HG02870 (cell line): ENCODE data around the gene PRIMA1.

Source experiments
- ATAC-seq: cut with Tn5 transposase; IDR thresholded peaks from one replicate; pipeline ENCODE4 v1.9.1; 2021; ENCODE audit warnings: mild to moderate bottlenecking, moderate library complexity; ENCODE audit not compliant: unreplicated experiment

PRIMA1 gene

DNA sequence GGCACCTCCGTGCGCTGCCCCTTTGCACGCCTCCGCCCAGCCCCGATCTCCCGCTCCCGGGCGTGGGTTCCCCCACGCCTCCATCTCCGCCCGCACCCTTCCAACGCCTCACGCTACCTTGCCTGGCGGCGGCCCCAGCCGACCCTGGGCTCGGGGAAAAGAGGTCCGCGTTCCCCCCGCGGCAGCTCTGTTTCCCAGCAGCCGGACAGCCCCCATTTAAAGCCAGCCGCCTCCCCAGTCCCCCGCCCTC is at the start of gene PRIMA1:
Gene PRIMA1 (minus strand): TSS at position 193 of the 250 bp plus-strand sequence. CDS start 767 bp downstream, outside the sequence.
- ATAC-seq = no peak

GRCh38 chr14:93834699-93835371 is 46.5 kb upstream of the PRIMA1 start:
- ATAC-seq = no peak

GRCh38 chr14:93832665-93833064 is 44.4 kb upstream of the PRIMA1 start:
- no peak for ATAC-seq

DNA sequence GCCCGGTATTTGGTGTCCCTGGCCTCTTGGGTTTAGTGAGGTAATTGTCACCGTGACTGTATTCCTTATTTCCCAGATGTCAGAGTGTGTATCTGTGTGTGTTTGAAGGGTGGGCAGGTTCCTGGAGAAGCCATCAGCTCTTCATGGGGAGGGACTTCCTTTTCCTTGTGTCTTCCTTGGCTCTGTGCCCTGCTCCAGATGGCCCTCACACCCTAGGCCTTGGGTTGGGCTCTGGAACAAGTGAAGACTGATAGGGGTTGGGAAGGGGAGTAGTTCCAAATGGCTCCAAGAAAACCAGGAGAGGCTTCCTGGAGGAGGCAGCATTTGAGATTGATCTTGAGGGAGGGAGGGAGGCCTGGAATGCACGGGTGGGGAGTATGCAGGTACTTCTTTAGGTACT is 43.8 kb upstream of the PRIMA1 start:
- ATAC-seq = no peak

DNA sequence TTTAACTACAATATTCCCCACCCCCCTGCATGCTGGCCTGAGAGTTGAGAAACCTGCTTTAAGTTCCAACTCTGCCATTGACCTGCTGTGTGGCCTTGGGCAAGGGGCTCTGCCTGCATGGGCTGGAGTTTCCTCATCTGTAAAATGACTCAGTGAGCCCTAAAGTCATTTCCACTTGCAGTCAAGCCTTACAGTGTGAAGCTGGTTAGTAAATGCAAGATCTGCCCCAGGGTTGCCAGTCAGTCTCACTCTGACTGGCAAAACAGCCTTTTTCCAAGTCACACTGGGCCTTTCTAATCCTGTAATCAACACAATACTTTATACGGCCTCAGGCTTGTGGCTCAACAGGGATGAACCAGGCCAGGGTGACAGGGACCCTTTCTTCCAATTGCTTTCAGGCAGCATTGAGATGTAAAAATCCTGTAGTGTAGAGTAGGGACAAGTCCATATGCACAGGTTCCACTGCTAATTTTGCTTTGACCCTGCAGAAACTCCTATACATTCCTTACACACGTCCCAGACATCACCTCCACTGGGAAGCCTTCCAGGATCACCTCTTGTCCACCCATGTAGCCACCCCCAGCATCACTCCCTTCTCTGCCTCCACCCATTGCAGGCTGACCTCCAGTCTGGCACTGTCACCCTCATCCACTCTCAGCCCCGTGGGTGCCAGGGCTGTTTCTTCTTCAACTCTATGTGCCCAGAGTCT is 42.6 kb upstream of the PRIMA1 start:
- ATAC-seq = no peak

GRCh38 chr14:93829839-93830481 is 41.7 kb upstream of the PRIMA1 start:
- ATAC-seq = no peak

GRCh38 chr14:93825235-93825553 is 36.9 kb upstream of the PRIMA1 start:
- no peak for ATAC-seq

GRCh38 chr14:93824518-93825234 is 36.4 kb upstream of the PRIMA1 start:
- ATAC-seq = no peak

GRCh38 chr14:93824076-93824475 is 35.8 kb upstream of the PRIMA1 start:
- ATAC-seq = no peak

GRCh38 chr14:93821051-93821450 is 32.8 kb upstream of the PRIMA1 start:
- ATAC-seq = no peak

DNA sequence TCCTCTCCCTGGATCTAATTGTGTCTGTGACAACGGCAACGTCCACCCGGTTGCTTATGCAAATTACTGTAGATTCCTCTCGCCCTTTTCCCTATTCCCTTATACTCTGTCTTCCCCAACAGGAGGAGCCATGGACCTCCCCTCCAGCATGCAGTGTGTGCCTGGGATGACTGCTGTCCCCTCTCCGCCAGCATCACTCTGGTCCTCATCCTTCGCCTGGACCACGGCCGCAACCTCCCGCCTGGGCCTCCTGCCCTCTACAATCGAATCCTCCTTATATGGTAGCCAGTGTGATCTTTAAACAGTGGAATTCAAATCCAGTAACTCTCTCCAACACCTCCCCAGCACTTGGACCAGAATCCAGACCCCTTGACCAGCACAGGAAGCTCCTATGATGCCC is 30.6 kb upstream of the PRIMA1 start:
- no peak for ATAC-seq

DNA sequence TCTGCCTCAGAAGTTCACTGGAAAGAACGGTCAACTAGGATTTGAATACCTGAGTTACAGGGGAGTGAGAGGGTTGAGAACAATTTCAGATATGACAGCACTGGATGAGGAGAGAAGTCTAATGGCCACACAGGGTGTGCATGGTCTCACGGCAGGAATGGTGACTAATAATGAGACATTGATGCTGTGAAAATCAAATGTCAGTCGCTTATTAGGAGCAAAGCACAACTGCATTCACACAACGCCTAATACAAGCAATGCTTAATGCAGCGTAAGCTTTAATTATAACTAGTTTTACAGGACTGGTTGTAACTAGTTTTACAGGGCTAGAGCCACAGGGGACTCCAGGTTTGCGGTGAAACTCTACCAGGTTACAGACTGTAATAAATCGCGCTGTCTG is 23.4 kb upstream of the PRIMA1 start:
- ATAC-seq = no peak

- no peak for ATAC-seq
Measured at GRCh38 chr14:93811020-93811419, 22.7 kb upstream of the PRIMA1 start.

- peak; percentile 71 for ATAC-seq
Measured at GRCh38 chr14:93809491-93810420, 21.5 kb upstream of the PRIMA1 start.

- no peak for ATAC-seq
Measured at GRCh38 chr14:93804654-93805053, 16.4 kb upstream of the PRIMA1 start.

- no peak for ATAC-seq
Measured at GRCh38 chr14:93803408-93804318, 15.4 kb upstream of the PRIMA1 start.

GRCh38 chr14:93799989-93800921 is 12.0 kb upstream of the PRIMA1 start:
- no peak for ATAC-seq

DNA sequence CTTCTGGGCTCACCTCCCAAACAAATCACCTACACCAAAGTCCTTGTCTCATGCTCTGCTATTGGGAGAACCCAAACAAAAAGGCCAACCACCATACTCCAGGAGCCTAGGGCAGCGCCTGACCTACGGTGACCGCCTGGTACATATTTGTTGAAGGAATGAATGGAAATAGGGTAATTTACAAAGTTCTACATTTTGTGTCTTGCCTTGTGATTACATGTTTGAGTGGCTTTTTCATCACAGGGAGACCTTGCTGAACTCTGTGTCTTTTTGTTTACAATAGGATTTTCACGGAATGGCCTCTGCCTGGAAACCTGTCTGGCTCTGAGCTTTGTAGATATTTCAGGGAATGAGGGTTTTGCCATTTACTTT is 11.3 kb upstream of the PRIMA1 start:
- no peak for ATAC-seq

DNA sequence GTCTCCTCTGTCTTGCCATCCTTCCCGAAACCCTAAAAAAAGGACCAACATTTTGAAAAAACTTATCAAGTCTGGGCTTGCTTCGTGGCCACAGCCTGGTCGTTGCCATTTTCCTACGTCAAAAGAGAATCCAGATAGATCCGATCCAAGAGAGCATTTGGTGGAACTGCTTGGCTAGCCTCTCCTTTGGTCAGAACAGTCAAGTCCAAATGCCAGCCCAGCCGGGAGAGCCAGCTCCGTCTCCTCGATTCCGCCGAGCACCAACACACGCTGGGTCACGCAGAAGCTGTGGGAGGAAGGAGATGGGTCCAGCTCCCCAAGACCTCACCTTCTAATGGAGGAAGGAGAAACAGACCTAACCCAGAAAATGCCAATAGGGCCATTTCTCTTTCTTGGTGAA is 9.3 kb upstream of the PRIMA1 start:
- no peak for ATAC-seq
